ENCODE results near the gene EBF4. TPM values are rescaled to one million over a fixed set of nuclear protein-coding genes. Genes with fewer than 3 reads are reported as not detected.

EBF4 gene
- total and polyA plus RNA-seq, 12 donors, result 2.0 to 8.0 (median 3.7) TPM

DNA sequence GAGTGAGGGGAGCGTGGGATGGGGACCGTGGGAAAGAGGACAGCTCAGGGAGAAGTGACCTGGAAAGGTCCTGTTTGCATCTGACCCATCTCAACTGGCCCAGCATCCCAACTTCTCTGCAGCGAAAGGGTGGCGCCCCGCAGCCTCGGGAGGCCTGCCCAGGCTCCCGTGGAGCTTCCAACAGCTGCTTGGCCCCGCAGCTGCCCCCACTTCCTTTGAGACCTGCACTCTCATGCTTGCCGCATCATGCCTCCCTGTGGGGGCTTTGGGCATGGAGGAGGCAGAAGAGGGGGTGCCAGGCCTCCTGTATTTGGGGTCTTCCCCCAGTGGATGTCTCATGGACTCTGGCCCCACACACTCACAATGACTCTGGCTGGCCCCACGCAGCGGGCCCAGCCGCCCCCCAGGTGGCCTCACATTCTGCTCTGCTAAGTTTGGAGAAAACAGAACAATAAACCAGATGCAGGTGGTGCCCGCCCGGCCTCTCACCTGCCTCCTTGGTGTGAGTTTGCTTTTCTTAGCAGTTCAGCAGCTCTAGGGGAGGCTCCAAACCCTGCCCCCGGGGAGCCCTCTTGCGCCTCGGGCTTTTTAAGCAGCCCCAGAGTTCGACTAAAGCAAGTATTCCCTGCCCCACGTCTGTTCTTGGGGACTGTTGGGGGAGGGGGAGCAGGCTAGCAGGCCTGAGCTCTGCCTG is 67.2 kb downstream of the EBF4 start:
- TF ChIP-seq CTCF (IDR thresholded peaks at IDR 0.05), result no peak
- Histone ChIP-seq H3K9me3 (no peaks in the 10 kb centered on the region), H3K27me3 (peaks cover 0 to 84% (median 52%) of the 10 kb centered on the region in 7 donors), H3K36me3 (no peaks in the 10 kb centered on the region), H3K27ac (no peak overlapping the region), H3K4me3 (no peak overlapping the region), H3K4me1 (no peaks in the 10 kb centered on the region)
- whole genome bisulfite sequencing, 2 donors, result 65 to 67% methylated on average over 18 to 19 of the region's 19 CpGs
- DNase-seq, result no peak
- ATAC-seq, result no peak
- intact Hi-C loops (cut with DNase I), result loop anchor here in 8 of 10 donors (5.0 to 10.0 kb wide), 8 partner anchors 78 to 245 kb away; partner anchors contain the start of genes PCED1A (in 1 of the 8) and VPS16 (in 1 of the 8)

- Histone ChIP-seq H3K4me1 (no peaks in the 10 kb centered on the region), H3K27me3 (peaks cover 0 to 84% (median 52%) of the 10 kb centered on the region in 7 donors), H3K36me3 (no peaks in the 10 kb centered on the region), H3K4me3 (no peak overlapping the region), H3K27ac (no peak overlapping the region), H3K9me3 (no peaks in the 10 kb centered on the region)
- intact Hi-C loops (cut with DNase I), result loop anchor here in 2 of 10 donors (5.0 to 10.0 kb wide), 2 partner anchors 77 to 224 kb away; no protein-coding TSS in a partner anchor
- peak in 1 of 8 donors; percentile 6 for ATAC-seq
- no peak for TF ChIP-seq CTCF (IDR thresholded peaks at IDR 0.05)
- DNase-seq, result no peak
- WGBS, 2 donors, result 80 to 92% methylated on average over 7 of the region's 7 CpGs
These were observed 67.8 kb downstream of the EBF4 start for GRCh38 chr20:2760297-2760951.

GRCh38 chr20:2760952-2761305 is 68.3 kb downstream of the EBF4 start:
- Histone ChIP-seq H3K4me1 (no peaks in the 10 kb centered on the region), H3K36me3 (no peaks in the 10 kb centered on the region), H3K27me3 (peaks cover 0 to 83% (median 52%) of the 10 kb centered on the region in 7 donors), H3K4me3 (no peak overlapping the region), H3K27ac (no peak overlapping the region), H3K9me3 (no peaks in the 10 kb centered on the region)
- no peak for DNase-seq
- no peak for TF ChIP-seq CTCF (IDR thresholded peaks at IDR 0.05)
- 98 to 100% methylated on average over 2 of the region's 2 CpGs for WGBS, 2 donors
- ATAC-seq, result no peak
- intact Hi-C loops (cut with DNase I), result loop anchor here in 2 of 10 donors (5.0 to 10.0 kb wide), 2 partner anchors 76 to 224 kb away; no protein-coding TSS in a partner anchor

- 91 to 92% methylated on average over 4 of the region's 4 CpGs for WGBS, 2 donors
- no peak for DNase-seq
- H3K4me3 ChIP-seq, result no peak overlapping the region
- H3K27ac ChIP-seq, result no peak overlapping the region
- no peak for TF ChIP-seq CTCF (IDR thresholded peaks at IDR 0.05)
- H3K9me3 ChIP-seq, result no peaks in the 10 kb centered on the region
- H3K36me3 ChIP-seq, result no peaks in the 10 kb centered on the region
- intact Hi-C loops (cut with DNase I), result loop anchor here in 2 of 10 donors (5.0 to 10.0 kb wide), 2 partner anchors 75 to 223 kb away; no protein-coding TSS in a partner anchor
- H3K4me1 ChIP-seq, result no peaks in the 10 kb centered on the region
- no peak for ATAC-seq
- peaks cover 0 to 77% (median 42%) of the 10 kb centered on the region in 7 donors for H3K27me3 ChIP-seq
These were observed 69.3 kb downstream of the EBF4 start for GRCh38 chr20:2761885-2762284.

All from heart right ventricle (tissue), 16 donors.